ENCODE data around the gene GDPGP1. TPM values are rescaled to one million over a fixed set of nuclear protein-coding genes. Genes with fewer than 3 reads are reported as not detected.

Gene GDPGP1
- total RNA-seq, 3 donors from 2014 or later = 3.4 to 9.4 (median 7.5) TPM

DNA sequence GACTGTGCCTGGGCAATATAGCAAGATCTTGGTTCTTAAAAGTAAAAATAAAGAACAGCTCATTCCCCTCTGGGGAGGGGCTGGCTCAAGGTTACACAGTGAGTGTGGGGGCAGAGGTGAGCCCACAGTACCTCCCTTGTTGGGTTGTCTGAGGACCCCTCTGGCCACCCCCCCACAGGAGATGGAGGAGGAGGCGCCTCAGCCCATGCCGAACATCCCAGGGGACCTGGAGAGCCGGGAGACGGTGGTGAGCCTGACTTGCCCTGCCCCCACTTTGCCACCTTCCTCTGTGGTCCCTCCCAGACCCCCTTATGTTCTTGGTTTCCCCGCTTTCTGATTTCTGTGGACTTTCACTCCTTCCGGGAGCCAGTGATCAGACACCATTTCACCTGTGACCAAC, 60.1 kb downstream of the GDPGP1 start:
- H3K36me3 ChIP-seq = no peaks in the 10 kb centered on the region
- no peaks in the 10 kb centered on the region for H3K27me3 ChIP-seq
- no peaks in the 10 kb centered on the region for H3K4me1 ChIP-seq
- DNase-seq (ENCODE audit: low spot score in 2 of 2) = no peak
- TF ChIP-seq, protein P1, sequence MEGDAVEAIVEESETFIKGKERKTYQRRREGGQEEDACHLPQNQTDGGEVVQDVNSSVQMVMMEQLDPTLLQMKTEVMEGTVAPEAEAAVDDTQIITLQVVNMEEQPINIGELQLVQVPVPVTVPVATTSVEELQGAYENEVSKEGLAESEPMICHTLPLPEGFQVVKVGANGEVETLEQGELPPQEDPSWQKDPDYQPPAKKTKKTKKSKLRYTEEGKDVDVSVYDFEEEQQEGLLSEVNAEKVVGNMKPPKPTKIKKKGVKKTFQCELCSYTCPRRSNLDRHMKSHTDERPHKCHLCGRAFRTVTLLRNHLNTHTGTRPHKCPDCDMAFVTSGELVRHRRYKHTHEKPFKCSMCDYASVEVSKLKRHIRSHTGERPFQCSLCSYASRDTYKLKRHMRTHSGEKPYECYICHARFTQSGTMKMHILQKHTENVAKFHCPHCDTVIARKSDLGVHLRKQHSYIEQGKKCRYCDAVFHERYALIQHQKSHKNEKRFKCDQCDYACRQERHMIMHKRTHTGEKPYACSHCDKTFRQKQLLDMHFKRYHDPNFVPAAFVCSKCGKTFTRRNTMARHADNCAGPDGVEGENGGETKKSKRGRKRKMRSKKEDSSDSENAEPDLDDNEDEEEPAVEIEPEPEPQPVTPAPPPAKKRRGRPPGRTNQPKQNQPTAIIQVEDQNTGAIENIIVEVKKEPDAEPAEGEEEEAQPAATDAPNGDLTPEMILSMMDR (IDR thresholded peaks at IDR 0.05) = no peak
- TF ChIP-seq POLR2A (IDR thresholded peaks at IDR 0.05) (no peak), POLR2AphosphoS5 (IDR thresholded peaks at IDR 0.05) (no peak)
- intact Hi-C loops (cut with DNase I; ENCODE audit: low total_unique reads) = no loop called here
- no peak overlapping the region for H3K4me3 ChIP-seq
- no peak overlapping the region for H3K27ac ChIP-seq
- H3K9me3 ChIP-seq = no peaks in the 10 kb centered on the region

DNA sequence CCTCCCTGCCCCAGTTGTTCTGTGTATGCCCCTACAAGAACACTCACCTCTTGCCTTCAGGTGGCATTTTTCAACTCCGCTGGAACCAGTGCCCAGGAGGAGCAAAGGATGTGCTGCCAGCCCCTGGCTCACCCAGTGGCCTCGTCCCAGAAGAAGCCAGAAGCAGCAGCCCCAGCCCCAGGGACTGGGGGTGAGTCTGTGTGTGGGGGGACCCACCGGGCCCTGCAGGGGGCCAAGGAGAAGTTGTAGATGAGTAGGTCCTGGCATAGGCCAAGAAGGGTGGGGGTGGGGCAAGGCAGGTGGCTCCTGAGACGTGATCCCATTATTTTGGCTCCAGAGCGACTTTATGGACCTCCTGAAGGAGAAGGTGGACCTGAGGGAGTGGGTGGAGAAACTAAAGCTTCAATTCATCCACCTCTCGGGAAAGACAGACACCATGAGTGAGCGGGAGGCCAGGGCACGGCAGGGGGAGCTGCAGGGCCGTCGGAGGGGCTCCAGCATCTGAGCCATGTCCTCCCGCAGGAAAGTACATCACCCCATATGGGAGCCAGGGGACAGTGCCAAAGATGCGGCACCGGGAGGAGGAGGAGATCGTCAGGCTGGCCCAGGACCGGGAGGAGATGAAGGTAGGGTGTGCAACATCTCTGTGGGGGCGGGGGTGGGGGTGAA, 60.7 kb downstream of the GDPGP1 start:
- DNase-seq (ENCODE audit: low spot score in 2 of 2) = no peak
- no peaks in the 10 kb centered on the region for H3K4me1 ChIP-seq
- TF ChIP-seq, protein P1 (IDR thresholded peaks at IDR 0.05) = no peak
- TF ChIP-seq POLR2A (IDR thresholded peaks at IDR 0.05) = no peak
- no peak for TF ChIP-seq POLR2AphosphoS5 (IDR thresholded peaks at IDR 0.05)
- H3K27me3 ChIP-seq = no peaks in the 10 kb centered on the region
- intact Hi-C loops (cut with DNase I; ENCODE audit: low total_unique reads) = no loop called here
- no peak overlapping the region for H3K27ac ChIP-seq
- H3K9me3 ChIP-seq = no peaks in the 10 kb centered on the region
- no peaks in the 10 kb centered on the region for H3K36me3 ChIP-seq
- no peak overlapping the region for H3K4me3 ChIP-seq

DNA sequence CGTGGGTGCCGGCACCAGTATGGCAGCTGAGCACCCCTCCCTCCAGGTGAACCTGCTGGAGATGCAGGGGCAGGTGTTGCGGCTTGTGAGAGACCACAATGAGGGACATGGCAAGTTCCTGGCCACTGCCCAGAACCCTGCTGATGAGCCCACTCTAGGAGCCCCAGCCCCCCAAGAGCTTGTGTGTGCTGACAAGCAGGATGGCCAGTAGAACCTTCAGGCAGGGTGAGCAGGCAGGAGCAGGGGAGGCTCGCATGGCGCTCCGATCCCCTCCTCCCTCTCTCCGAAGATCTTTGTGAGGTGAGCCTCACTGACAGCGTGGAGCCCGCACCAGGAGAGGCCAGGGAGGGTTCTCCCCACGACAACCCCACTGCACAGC, 61.2 kb downstream of the GDPGP1 start:
- no peaks in the 10 kb centered on the region for H3K4me1 ChIP-seq
- H3K27me3 ChIP-seq = no peaks in the 10 kb centered on the region
- H3K36me3 ChIP-seq = no peaks in the 10 kb centered on the region
- no peak overlapping the region for H3K27ac ChIP-seq
- intact Hi-C loops (cut with DNase I; ENCODE audit: low total_unique reads) = no loop called here
- H3K4me3 ChIP-seq = no peak overlapping the region
- TF ChIP-seq, protein P1 (IDR thresholded peaks at IDR 0.05) = no peak
- TF ChIP-seq POLR2A (IDR thresholded peaks at IDR 0.05) (no peak), POLR2AphosphoS5 (IDR thresholded peaks at IDR 0.05) (no peak)
- H3K9me3 ChIP-seq = no peaks in the 10 kb centered on the region
- no peak for DNase-seq (ENCODE audit: low spot score in 2 of 2)

Other genes starting within 250 kb of the GDPGP1 start
- 10 to 100 TPM in 2 of 3 donors, 1 to 10 TPM in 1; 4.0 to 14.4 (median 10.4) TPM for gene ZNF710, start 232.9 kb upstream of the GDPGP1 start, total RNA-seq
- gene IDH2, start 131.7 kb upstream of the GDPGP1 start, total RNA-seq = 10 to 100 TPM; 29.9 to 73.5 (median 58.7) TPM
- 10 to 100 TPM in 2 of 3 donors, 1 to 10 TPM in 1; 6.6 to 72.8 (median 56.9) TPM for gene SEMA4B, start 32.9 kb upstream of the GDPGP1 start, total RNA-seq
- 10 to 100 TPM; 30.2 to 61.3 (median 49.5) TPM for gene CIB1, start 268 bp upstream of the GDPGP1 start, total RNA-seq
- gene TTLL13, start 15.3 kb downstream of the GDPGP1 start, total RNA-seq = under 1 TPM in 1 of 3 donors, not detected in 2; 0.15 TPM
- 10 to 100 TPM; 67.7 to 99.1 (median 87.2) TPM for gene NGRN, start 31.5 kb downstream of the GDPGP1 start, total RNA-seq
- 1 to 10 TPM; 2.6 to 7.6 (median 4.6) TPM for gene ZNF774, start 118.1 kb downstream of the GDPGP1 start, total RNA-seq
- gene IQGAP1, start 154.0 kb downstream of the GDPGP1 start, total RNA-seq = 100 to 1,000 TPM; 244 to 387 (median 288) TPM

All from breast epithelium (tissue), 4 donors.